HepG2 (cell line): Measurements from ENCODE around the gene RPL19. TPM values are rescaled to one million over a fixed set of nuclear protein-coding genes. Genes with fewer than 3 reads are reported as not detected.

ENCODE experiments used
- ARNT ChIP-seq: fragments of 450-650 bp; IDR thresholded peaks from 2 replicates; pipeline ENCODE4 v1.6.1; 2017
- ARNTL ChIP-seq: sonication (generic); formaldehyde crosslinking; IDR thresholded peaks from 2 replicates; pipeline ENCODE4 v1.4.0; 2020; ENCODE audit warnings: mild to moderate bottlenecking, missing genetic modification reagents
- CCAR2 ChIP-seq: fragments of 200-400 bp; formaldehyde crosslinking; optimal IDR thresholded peaks from 2 replicates; pipeline ENCODE3; 2018; ENCODE audit warnings: low read depth, mild to moderate bottlenecking, low read length, moderate library complexity
- EP300 ChIP-seq, 3 experiments: sonication (generic) in 1 of 3; formaldehyde crosslinking in 1 of 3; IDR thresholded peaks; 2 replicates each; pipeline versions ENCODE4 v1.5.1 to v1.6.1; 2011 to 2020; ENCODE audit warnings: low read depth in 2 of 3, low read length in 2 of 3, borderline replicate concordance in 1 of 3, improper control_type of control experiment in 1 of 3, mild to moderate bottlenecking in 1 of 3, missing genetic modification reagents in 1 of 3, moderate library complexity in 1 of 3
- KDM6A ChIP-seq: IDR thresholded peaks from 2 replicates; pipeline ENCODE4 v1.6.1; 2016; ENCODE audit warnings: low read depth
- MIXL1 ChIP-seq: IDR thresholded peaks from 2 replicates; pipeline ENCODE4 v1.6.1; 2016
- NBN ChIP-seq: fragments of 450-650 bp; conservative IDR thresholded peaks from 2 replicates; pipeline ENCODE4 v1.6.1; 2017
- NCOA2 ChIP-seq: sonication (generic); formaldehyde crosslinking; IDR thresholded peaks from 2 replicates; pipeline ENCODE4 v1.8.0; 2022; ENCODE audit warnings: inconsistent platforms
- RBM22 ChIP-seq: fragments of 200-400 bp; formaldehyde crosslinking; optimal IDR thresholded peaks from 2 replicates; pipeline ENCODE3; 2017; ENCODE audit warnings: mild to moderate bottlenecking, low read length, moderate library complexity
- TGIF2 ChIP-seq: IDR thresholded peaks from 2 replicates; pipeline ENCODE4 v1.6.1; 2016; ENCODE audit warnings: control low read depth, missing compliant biosample characterization
- ZNF33A ChIP-seq: sonication (generic); formaldehyde crosslinking; IDR thresholded peaks from 2 replicates; pipeline ENCODE4 v1.5.1; 2020; ENCODE audit warnings: missing genetic modification reagents, mild to moderate bottlenecking, moderate library complexity, borderline replicate concordance
- polyA plus RNA-seq, 8 experiments: library from polyadenylated mRNA; depleted of rRNA in 3 of 8; stranded (reverse) in 7 of 8; unstranded in 1 of 8; fragments of >200 nt; fragmentation: Illumina TruSeq in 4 of 8; extraction: Trizol in 4 of 8; gene quantifications; 2 replicates each; pipeline versions ENCODE4 v1.2.1 to v1.2.3, GENCODE V29; 2011 to 2016; ENCODE audit warnings: low read depth in 4 of 8, missing spikeins in 1 of 8, mixed read lengths in 1 of 8; ENCODE audit not compliant: insufficient read depth in 1 of 8
- total RNA-seq, 5 experiments: library from RNA; depleted of rRNA; stranded (reverse); fragments of >200 nt; fragmentation: Illumina TruSeq; extraction: Trizol; gene quantifications; 2 replicates each; pipeline ENCODE4 v1.2.3, GENCODE V29; 2016; ENCODE audit warnings: low read depth in 1 of 5
- TF ChIP-seq, protein P1 (sequence below): sonication (generic); formaldehyde crosslinking; conservative IDR thresholded peaks from 2 replicates; pipeline ENCODE4 v1.8.0; 2022; ENCODE audit warnings: low read depth, missing genetic modification reagents

The RPL19 gene
- total and polyA plus RNA-seq, 2 of the 13 experiments (the other 11 are each of a cell fraction or from before 2014, with no cell fraction given), result 2,522 to 2,768 TPM

- TF ChIP-seq, protein P1, sequence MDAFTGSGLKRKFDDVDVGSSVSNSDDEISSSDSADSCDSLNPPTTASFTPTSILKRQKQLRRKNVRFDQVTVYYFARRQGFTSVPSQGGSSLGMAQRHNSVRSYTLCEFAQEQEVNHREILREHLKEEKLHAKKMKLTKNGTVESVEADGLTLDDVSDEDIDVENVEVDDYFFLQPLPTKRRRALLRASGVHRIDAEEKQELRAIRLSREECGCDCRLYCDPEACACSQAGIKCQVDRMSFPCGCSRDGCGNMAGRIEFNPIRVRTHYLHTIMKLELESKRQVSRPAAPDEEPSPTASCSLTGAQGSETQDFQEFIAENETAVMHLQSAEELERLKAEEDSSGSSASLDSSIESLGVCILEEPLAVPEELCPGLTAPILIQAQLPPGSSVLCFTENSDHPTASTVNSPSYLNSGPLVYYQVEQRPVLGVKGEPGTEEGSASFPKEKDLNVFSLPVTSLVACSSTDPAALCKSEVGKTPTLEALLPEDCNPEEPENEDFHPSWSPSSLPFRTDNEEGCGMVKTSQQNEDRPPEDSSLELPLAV (CRISPR knock-in tag), result no peak
- TF ChIP-seq ZNF33A (no peak), ARNTL (no peak), MIXL1 (no peak), CCAR2 (no peak), TGIF2 (CRISPR knock-in tag) (no peak), EP300 (IDR thresholded peaks at IDR 0.05; ENCODE audit: low read depth in 2 of 2, low read length in 2 of 2) (no peak), EP300 (CRISPR knock-in tag; IDR thresholded peaks at IDR 0.05; ENCODE audit: borderline replicate concordance) (no peak), NBN (no peak), NCOA2 (CRISPR knock-in tag) (no peak), KDM6A (no peak), RBM22 (no peak), ARNT (no peak)
- TF ChIP-seq, all 625 proteins: peak for 4
Measured at GRCh38 chr17:39151150-39151942, 48.7 kb upstream of the RPL19 start, which contains the start of gene PLXDC1 (continued).
